GM19193 (cell line): ENCODE measurements around the gene NXPH4.

ENCODE experiments used
- POLR2A ChIP-seq: IDR thresholded peaks from 4 replicates; pipeline ENCODE4 v1.6.1; 2011; ENCODE audit not compliant: insufficient read depth, insufficient read length; ENCODE audit errors: extremely low read depth

The NXPH4 gene

GRCh38 chr12:57216921-57217879 is 606 bp downstream of the NXPH4 start:
- TF ChIP-seq POLR2A = no peak

GRCh38 chr12:57218030-57218853 is 1.6 kb downstream of the NXPH4 start:
- TF ChIP-seq POLR2A = no peak

- TF ChIP-seq POLR2A = no peak
Measured at GRCh38 chr12:57219205-57219992, 2.8 kb downstream of the NXPH4 start.

GRCh38 chr12:57219993-57220754 is 3.6 kb downstream of the NXPH4 start:
- TF ChIP-seq POLR2A = no peak

- TF ChIP-seq POLR2A = no peak
Measured at GRCh38 chr12:57220770-57221168, 4.2 kb downstream of the NXPH4 start.

GRCh38 chr12:57221169-57221917 is 4.7 kb downstream of the NXPH4 start:
- no peak for TF ChIP-seq POLR2A

- no peak for TF ChIP-seq POLR2A
Measured at GRCh38 chr12:57222286-57223190, 5.9 kb downstream of the NXPH4 start.

- no peak for TF ChIP-seq POLR2A
Measured at GRCh38 chr12:57223191-57224165, 6.9 kb downstream of the NXPH4 start.

GRCh38 chr12:57224278-57224972 is 7.8 kb downstream of the NXPH4 start:
- no peak for TF ChIP-seq POLR2A

- no peak for TF ChIP-seq POLR2A
Measured at GRCh38 chr12:57224973-57225679, 8.5 kb downstream of the NXPH4 start.
